Neural progenitor cell (in vitro differentiated cells): ENCODE data around the gene GJC3.

Experiments used
- EZH2phosphoT487 ChIP-seq: fragments of 200-600 bp; sonication (generic); IDR thresholded peaks from 2 replicates; pipeline ENCODE4 v1.6.1; 2017; ENCODE audit warnings: antibody characterized with exemption
- TF ChIP-seq, protein P1 (sequence below): fragments of 200-600 bp; sonication (generic); IDR thresholded peaks from 2 replicates; pipeline ENCODE4 v1.5.1; 2017; ENCODE audit warnings: antibody characterized with exemption, mild to moderate bottlenecking

GRCh38 chr7:99918959-99919813, 10.2 kb downstream of the GJC3 start, which contains the start of gene TRIM4:
- TF ChIP-seq, protein P1, sequence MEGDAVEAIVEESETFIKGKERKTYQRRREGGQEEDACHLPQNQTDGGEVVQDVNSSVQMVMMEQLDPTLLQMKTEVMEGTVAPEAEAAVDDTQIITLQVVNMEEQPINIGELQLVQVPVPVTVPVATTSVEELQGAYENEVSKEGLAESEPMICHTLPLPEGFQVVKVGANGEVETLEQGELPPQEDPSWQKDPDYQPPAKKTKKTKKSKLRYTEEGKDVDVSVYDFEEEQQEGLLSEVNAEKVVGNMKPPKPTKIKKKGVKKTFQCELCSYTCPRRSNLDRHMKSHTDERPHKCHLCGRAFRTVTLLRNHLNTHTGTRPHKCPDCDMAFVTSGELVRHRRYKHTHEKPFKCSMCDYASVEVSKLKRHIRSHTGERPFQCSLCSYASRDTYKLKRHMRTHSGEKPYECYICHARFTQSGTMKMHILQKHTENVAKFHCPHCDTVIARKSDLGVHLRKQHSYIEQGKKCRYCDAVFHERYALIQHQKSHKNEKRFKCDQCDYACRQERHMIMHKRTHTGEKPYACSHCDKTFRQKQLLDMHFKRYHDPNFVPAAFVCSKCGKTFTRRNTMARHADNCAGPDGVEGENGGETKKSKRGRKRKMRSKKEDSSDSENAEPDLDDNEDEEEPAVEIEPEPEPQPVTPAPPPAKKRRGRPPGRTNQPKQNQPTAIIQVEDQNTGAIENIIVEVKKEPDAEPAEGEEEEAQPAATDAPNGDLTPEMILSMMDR = no peak
- no peak for TF ChIP-seq EZH2phosphoT487
